ENCODE data around the gene SPPL2B.

SPPL2B gene

DNA sequence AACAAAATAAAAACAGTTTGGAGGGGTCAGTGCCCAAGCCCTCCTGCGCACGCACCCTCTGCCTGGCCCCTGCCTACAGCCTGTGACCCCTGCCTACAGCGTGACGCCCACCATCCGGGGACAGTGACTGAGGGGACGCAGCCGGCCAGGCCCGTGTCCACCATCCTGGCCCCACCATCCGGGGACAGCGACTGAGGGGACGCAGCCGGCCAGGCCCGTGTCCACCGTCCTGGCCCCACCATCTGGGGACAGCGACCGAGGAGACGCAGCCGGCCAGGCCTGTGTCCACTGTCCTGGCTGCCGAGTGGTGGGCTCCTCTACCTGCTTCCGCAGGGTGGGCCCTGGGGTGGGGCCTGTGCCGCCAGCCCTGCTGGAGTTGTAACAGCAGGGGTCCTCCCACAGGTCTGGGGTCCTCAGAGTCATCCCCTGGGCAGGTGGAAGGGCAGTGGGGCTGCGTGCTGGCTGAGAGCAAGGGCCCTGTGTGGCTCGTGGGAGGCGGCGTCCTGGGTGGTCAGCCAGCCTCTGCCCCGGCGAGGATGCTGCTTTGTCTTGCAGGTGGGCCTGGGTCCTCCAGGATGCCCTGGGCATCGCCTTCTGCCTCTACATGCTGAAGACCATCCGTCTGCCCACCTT, 14.3 kb downstream of the SPPL2B start:
- Histone ChIP-seq H3K9me3 (ENCODE audit: control insufficient read depth, low read length) (no peaks in the 10 kb centered on the region), H3K36me3 (ENCODE audit: control insufficient read depth, insufficient read depth, low read length) (no peaks in the 10 kb centered on the region), H2AFZ (no peak overlapping the region), H3K27me3 (ENCODE audit: control insufficient read depth, insufficient read depth, low read length) (no peaks in the 10 kb centered on the region), H3K4me3 (ENCODE audit: low read depth, low read length) (no peak overlapping the region), H3K4me2 (ENCODE audit: low read length) (no peak overlapping the region), H3K27ac (no peak overlapping the region), H3K9ac (no peak overlapping the region), H3K4me1 (no peaks in the 10 kb centered on the region), H3K79me2 (no peaks in the 10 kb centered on the region)
- TF ChIP-seq CTCF (IDR thresholded peaks at IDR 0.05) = no peak

DNA sequence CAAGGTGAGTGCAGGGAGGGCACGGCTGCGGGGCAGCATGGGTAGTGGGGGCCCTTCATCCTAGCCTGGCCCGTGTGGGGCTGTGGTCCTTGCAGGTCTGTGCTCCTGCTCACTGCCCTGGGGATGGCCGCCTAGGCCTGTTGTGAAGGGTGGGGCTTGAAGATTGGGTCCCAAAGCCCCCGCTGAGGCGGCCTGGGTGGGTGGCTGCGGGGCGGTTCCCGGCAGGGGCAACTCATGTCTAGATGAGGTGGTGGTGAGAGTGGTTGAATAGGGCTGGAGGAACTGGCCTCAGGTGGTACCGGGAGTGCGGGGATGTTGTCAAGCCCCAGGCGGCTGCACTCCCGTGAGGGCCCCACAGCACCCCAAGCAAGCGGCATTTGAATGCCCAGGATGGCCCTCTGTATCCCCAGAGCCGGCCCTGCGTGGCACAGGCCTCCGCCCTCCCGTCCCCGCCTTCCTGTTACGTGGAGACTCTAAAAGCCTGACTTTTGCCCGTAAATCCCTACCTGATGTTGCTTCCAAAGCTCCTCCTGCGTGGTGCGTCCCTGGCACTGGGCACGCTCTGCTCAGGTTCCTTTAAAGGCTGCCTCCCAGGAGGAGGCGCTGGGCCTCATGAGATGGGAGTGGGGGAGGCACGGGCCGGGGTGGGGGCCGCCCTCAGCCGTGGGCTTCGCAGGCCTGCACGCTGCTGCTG, 15.0 kb downstream of the SPPL2B start:
- TF ChIP-seq CTCF (IDR thresholded peaks at IDR 0.05) = no peak
- H3K79me2 ChIP-seq = no peaks in the 10 kb centered on the region
- H2AFZ ChIP-seq = no peak overlapping the region
- H3K27ac ChIP-seq = no peak overlapping the region
- no peaks in the 10 kb centered on the region for H3K36me3 ChIP-seq (ENCODE audit: control insufficient read depth, insufficient read depth, low read length)
- no peak overlapping the region for H3K4me3 ChIP-seq (ENCODE audit: low read depth, low read length)
- H3K4me1 ChIP-seq = no peaks in the 10 kb centered on the region
- no peak overlapping the region for H3K9ac ChIP-seq
- H3K9me3 ChIP-seq (ENCODE audit: control insufficient read depth, low read length) = no peaks in the 10 kb centered on the region
- no peaks in the 10 kb centered on the region for H3K27me3 ChIP-seq (ENCODE audit: control insufficient read depth, insufficient read depth, low read length)
- no peak overlapping the region for H3K4me2 ChIP-seq (ENCODE audit: low read length)

GRCh38 chr19:2344381-2344870, 15.9 kb downstream of the SPPL2B start:
- H3K9me3 ChIP-seq (ENCODE audit: control insufficient read depth, low read length) = no peaks in the 10 kb centered on the region
- no peaks in the 10 kb centered on the region for H3K36me3 ChIP-seq (ENCODE audit: control insufficient read depth, insufficient read depth, low read length)
- H3K9ac ChIP-seq = no peak overlapping the region
- no peak overlapping the region for H3K27ac ChIP-seq
- no peaks in the 10 kb centered on the region for H3K79me2 ChIP-seq
- no peak overlapping the region for H3K4me3 ChIP-seq (ENCODE audit: low read depth, low read length)
- no peak for TF ChIP-seq CTCF (IDR thresholded peaks at IDR 0.05)
- no peaks in the 10 kb centered on the region for H3K4me1 ChIP-seq
- H2AFZ ChIP-seq = no peak overlapping the region
- no peak overlapping the region for H3K4me2 ChIP-seq (ENCODE audit: low read length)
- no peaks in the 10 kb centered on the region for H3K27me3 ChIP-seq (ENCODE audit: control insufficient read depth, insufficient read depth, low read length)

DNA sequence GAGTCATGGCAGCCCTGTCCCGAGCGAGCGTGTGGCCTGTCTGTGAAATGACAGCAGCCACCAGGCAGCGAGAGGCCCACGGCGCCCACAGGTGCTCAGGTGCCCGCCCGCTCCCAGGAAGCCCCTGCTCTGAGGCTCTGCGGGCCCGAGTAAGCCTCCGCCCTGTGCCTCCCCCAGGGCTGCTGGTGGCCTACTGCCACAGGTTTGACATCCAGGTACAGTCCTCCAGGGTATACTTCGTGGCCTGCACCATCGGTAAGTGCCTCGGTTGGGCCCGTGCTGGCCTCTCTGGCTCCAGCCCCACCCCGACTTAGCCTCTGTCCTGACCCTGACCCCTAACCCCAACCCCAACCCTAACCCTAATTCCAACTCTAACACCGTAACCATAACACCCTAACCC, 16.6 kb downstream of the SPPL2B start:
- H3K4me2 ChIP-seq (ENCODE audit: low read length) = no peak overlapping the region
- no peaks in the 10 kb centered on the region for H3K36me3 ChIP-seq (ENCODE audit: control insufficient read depth, insufficient read depth, low read length)
- H3K4me3 ChIP-seq (ENCODE audit: low read depth, low read length) = no peak overlapping the region

More for the DNA sequence above, 16.6 kb downstream of the SPPL2B start:
- Histone ChIP-seq H3K9me3 (ENCODE audit: control insufficient read depth, low read length) (no peaks in the 10 kb centered on the region), H3K27ac (no peak overlapping the region), H3K79me2 (no peaks in the 10 kb centered on the region), H3K9ac (no peak overlapping the region), H3K27me3 (ENCODE audit: control insufficient read depth, insufficient read depth, low read length) (no peaks in the 10 kb centered on the region), H2AFZ (no peak overlapping the region), H3K4me1 (no peaks in the 10 kb centered on the region)
- TF ChIP-seq CTCF (IDR thresholded peaks at IDR 0.05) = no peak
